GM19099 (cell line): Measurements from ENCODE around the gene LPXN.

Source experiments
- POLR2A ChIP-seq: IDR thresholded peaks from 3 replicates; pipeline ENCODE4 v1.6.1; 2011; ENCODE audit warnings: low read depth; ENCODE audit not compliant: insufficient read length; ENCODE audit errors: extremely low read depth

The LPXN gene

GRCh38 chr11:58575377-58576020, at the start of gene LPXN:
LPXN (minus strand) TSS chr11:58575856; CDS start chr11:58575772, 84 bp downstream.
- peak; percentile 93 for TF ChIP-seq POLR2A

DNA sequence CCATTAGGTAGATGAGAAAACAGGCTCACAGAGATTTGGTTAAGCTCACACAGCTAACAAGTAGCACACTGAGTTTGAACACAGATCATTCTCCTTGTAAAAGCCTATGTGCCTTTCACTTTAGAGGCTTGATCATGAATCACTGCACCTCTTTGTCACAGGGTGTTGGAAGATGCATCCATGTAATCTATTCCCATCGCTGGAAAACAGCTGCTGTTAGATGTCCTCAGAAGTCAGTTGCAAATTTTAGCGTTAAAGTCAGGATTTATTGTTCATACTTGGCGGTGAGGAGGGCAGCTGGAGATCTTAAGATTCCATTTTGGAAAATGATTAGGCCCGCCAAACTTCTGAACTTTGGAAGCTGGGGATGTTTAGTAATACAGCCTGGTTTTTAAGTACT, 49.4 kb upstream of the LPXN start:
- TF ChIP-seq POLR2A, result no peak

DNA sequence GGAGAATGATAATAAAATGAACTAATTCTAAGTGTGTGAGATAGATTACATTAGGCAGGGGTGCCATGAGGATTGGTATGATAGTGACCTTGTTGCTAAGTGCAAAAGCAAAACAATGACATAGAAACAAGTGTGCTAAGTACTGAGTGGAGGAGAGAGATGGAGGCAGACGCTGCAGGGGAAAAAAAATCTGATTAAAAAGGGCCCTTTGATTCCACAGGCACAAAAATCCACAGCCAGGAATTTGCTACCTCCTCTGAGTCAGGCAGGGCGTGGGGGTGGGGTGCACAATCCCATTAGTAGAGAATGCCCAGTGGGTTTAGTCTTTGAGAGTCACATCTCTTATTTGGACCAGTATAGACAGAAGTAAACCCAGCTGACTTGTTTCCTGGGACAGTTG, 46.7 kb upstream of the LPXN start, which contains the start of gene CNTF:
CNTF (plus strand) TSS at position 322 of the 400 bp plus-strand sequence. CDS start 88 bp downstream, outside the sequence.
- no peak for TF ChIP-seq POLR2A

DNA sequence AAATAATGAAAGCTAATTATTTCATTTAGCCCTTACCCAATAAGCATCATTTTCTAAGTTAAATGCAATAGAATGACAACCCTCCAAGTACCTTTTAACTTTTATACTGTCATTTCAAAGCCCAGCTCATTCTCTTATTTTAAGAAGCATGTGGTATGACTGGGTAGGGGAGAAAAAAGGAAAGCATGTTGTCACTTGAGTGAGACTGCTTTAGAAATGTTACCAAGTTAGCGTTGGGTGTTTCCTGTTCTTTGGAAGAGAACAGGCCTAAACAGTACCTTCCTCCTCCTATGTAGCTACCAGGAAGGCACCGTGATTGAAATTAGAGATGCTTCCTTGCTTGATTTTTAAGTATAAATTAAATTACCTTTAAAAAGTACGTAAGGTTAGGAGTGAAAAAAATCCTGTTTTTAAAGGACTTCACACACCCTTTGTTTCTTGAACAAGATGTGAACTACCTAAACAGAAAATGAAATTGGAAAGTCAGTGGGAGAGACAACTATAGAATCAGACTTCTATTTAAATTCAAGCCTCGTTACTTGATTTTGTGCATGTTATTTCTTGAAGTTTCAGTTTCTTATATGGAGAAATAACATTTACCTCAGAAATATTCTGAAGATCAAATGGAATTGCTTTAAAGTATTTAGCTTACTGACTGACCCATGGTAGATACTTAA, 46.1 kb upstream of the LPXN start:
- no peak for TF ChIP-seq POLR2A

DNA sequence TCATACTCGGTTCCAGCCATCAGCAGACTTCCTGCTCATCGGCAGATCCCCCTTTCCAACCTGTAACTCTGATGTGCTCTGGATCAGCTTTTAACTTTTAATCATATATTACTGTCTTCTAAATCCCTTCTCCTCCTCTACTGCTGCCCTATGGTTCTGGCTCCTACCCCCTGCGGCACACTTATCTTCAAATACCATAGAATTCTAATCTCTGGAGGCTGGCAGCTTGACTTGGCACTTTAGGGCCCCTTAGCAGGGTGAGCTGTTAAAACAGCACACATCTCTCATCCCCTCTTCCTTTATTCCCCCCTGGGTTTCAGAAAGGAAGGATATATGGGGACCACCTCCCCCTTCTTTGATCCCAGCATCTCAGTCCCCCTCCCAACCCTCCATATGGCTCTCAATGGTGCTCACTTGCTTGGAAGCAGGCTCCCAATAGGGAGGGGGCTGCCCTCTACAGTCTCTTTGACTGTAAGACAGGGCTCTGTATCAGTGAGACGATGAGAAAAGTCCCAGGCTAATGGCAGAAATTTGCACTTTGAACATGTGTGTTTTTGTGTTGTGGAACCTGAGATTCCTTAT, 42.4 kb upstream of the LPXN start:
- no peak for TF ChIP-seq POLR2A

- TF ChIP-seq POLR2A, result no peak
Observed at GRCh38 chr11:58616594-58616993, 40.9 kb upstream of the LPXN start.

GRCh38 chr11:58615559-58615958, 39.9 kb upstream of the LPXN start:
- TF ChIP-seq POLR2A, result no peak

DNA sequence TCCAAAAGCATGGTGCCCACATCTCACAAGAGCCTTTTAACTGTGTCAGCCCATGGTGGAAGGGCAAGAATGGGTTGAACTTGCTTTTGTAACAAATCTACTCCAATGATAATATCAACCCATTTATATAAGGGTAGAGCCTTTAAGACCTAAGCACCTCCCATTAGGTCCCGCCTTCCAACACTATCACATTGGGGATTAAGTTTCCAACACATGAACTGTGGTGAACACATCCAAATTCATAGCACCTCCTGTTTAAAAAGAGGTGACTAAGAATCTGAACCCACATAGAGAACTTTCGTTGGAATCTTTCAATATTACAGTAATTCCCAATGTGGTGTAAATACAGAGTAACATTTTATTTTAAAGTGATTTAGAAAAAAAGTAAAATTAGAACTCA, 37.6 kb upstream of the LPXN start:
- no peak for TF ChIP-seq POLR2A

- no peak for TF ChIP-seq POLR2A
Observed at GRCh38 chr11:58609723-58610122, 34.1 kb upstream of the LPXN start.

- no peak for TF ChIP-seq POLR2A
Observed at GRCh38 chr11:58608331-58608730, 32.7 kb upstream of the LPXN start.

DNA sequence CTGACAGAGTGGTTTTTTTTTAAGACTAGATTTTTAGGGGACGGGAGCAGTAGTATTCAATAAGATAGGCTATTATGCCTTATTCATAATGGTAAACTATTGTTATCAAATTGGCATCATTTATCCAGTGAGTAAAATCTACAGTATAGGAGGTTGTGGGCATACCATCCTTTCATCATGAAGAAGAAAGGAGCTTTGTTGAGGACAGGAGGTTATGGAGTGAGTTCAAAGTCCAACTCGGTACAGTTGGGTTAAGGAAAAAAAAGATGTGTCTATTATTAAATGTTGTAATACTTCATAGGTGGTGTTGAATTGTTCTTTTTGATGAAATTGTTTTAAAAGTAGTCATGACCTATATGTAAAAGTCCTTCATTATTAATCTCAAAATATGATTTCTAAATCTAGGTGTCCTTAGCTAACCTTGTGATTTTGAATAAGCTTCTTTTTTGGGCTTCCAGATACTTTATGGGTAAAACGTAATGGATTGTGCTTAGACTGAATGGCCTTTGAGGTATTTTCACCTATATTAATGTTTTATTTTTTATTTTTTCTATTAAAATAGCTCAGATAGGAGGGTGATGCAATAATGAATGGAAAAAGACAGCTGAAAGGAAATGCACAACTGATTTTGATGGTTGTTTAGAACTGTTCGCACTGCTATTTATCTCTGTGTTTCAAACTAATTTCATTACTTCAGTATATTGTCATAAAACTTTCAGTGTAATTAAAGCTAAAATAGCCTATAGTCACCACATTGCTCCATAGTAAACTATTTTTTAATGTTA, 31.5 kb upstream of the LPXN start:
- no peak for TF ChIP-seq POLR2A

DNA sequence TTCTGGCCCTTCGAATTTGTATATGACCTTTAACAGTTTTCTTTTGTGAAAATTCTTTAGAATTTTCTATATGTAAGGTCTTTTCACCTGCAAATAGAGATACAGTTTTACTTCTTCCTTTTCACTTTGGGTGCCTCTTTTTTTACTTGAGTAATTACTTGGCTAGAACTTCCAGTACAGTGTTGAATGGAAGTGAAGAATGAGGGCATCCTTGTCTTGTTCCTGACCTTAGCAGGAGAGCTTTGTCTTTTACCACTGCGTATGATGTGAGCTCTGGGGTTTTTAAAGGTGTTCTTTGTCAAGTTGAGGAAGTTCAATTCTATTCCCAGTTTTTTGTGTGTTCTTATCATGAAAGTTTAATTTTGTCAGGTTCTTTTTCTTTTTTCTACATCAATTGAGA, 24.9 kb upstream of the LPXN start:
- no peak for TF ChIP-seq POLR2A

DNA sequence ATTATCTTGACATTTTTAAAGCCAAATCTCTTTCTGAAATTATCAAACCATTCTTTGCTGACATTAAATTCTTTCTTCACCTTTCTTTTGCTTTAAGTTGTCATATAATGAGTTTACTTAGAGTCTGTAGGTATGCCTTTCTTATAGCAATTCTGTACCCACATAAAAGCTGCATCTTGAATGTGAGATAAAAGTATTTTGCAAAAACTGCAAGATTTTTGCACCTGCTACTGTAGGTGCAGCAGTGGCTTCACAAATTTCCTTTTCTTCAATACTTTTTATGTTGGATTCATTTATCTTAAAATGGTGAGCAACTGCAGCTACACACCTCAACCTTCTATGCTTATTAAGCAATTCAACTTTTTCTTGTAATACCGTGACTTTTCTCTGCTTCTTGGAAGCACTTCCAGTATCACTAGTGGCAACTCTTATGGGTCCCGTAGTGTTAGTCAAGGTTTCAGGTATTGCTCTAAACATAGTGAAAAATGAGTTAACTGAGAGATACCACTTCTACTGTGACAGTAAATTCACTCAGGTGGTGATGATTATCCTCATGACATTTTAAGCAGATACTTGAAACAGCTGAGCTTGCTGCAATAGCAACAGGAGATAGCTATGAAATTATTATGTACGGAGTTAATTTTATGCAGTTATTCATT, 22.0 kb upstream of the LPXN start:
- TF ChIP-seq POLR2A, result no peak

DNA sequence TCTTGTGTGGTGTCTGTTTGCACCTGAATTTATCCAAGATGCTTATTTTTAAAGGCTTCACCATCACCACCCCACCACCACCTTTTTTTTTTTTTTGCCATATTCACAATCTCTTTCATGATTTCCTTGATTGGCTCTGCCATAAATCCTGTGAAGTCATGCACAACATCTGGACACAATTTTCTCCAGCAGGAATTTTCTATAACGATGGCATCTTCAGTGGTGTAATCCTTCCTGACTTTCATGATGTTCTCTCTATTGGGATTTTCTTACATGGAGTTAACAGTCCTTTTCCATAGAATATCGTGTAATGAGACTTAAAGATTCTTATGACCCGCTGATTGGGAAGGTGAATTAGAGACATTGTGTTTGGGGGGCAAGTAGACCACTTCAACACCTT, 21.0 kb upstream of the LPXN start:
- TF ChIP-seq POLR2A, result no peak

GRCh38 chr11:58594826-58595225, 19.2 kb upstream of the LPXN start:
- no peak for TF ChIP-seq POLR2A
